Ectodermal cell (in vitro differentiated cells): ENCODE data around the gene DRAM2.
"Not testable (repeated sequence)": the region's sequence is repeated elsewhere in the genome, so short reads cannot be mapped to it uniquely, and the experiment has no call there.

Experiments used
- H3K27ac ChIP-seq: 2 replicates; pipeline ENCODE4 v1.7.0; 2013; ENCODE audit warnings: mild to moderate bottlenecking, low read depth, low read length; ENCODE audit not compliant: insufficient read depth, poor library complexity, severe bottlenecking
- H3K27me3 ChIP-seq: 2 replicates; pipeline ENCODE4 v1.7.0; 2013; ENCODE audit warnings: mild to moderate bottlenecking, low read length; ENCODE audit not compliant: insufficient read depth, control insufficient read depth, poor library complexity, severe bottlenecking
- H3K36me3 ChIP-seq: one replicate; pipeline ENCODE4 v1.7.0; 2013; ENCODE audit warnings: low read length; ENCODE audit not compliant: control insufficient read depth, insufficient read depth
- H3K4me1 ChIP-seq: one replicate; pipeline ENCODE4 v1.7.0; 2013; ENCODE audit warnings: low read length; ENCODE audit not compliant: control insufficient read depth, insufficient read depth
- H3K4me3 ChIP-seq: 2 replicates; pipeline ENCODE4 v1.7.0; 2013; ENCODE audit warnings: low read depth, low read length, control low read depth; ENCODE audit not compliant: insufficient read depth
- H3K9me3 ChIP-seq: 2 replicates; pipeline ENCODE4 v1.7.0; 2013; ENCODE audit warnings: mild to moderate bottlenecking, low read length, moderate library complexity; ENCODE audit not compliant: control insufficient read depth
- WGBS, 2 experiments: methylation state at CpG; one replicate each; pipeline ENCODE4 v1.1.7; 2013; ENCODE audit warnings: missing lambda C conversion rate in 2 of 2; 5-methylcytosine and 5-hydroxymethylcytosine counted together

The DRAM2 gene

GRCh38 chr1:111116496-111116895 is 23.4 kb downstream of the DRAM2 start:
- Histone ChIP-seq H3K4me1 (no peaks in the 10 kb centered on the region), H3K36me3 (peaks cover 22% of the 10 kb centered on the region), H3K27ac (no peak overlapping the region), H3K4me3 (no peak overlapping the region), H3K27me3 (no peaks in the 10 kb centered on the region), H3K9me3 (no peaks in the 10 kb centered on the region)
- WGBS, 2 experiments = 97 to 100% methylated on average over 2 of the region's 2 CpGs

GRCh38 chr1:111110197-111110899 is 29.5 kb downstream of the DRAM2 start:
- Histone ChIP-seq H3K27ac (no peak overlapping the region), H3K9me3 (no peaks in the 10 kb centered on the region), H3K36me3 (no peaks in the 10 kb centered on the region), H3K27me3 (no peaks in the 10 kb centered on the region), H3K4me3 (no peak overlapping the region), H3K4me1 (no peaks in the 10 kb centered on the region)
- WGBS, 2 experiments = 94 to 100% methylated on average over 1 of the region's 1 CpG

GRCh38 chr1:111104981-111105380 is 34.9 kb downstream of the DRAM2 start:
- no peaks in the 10 kb centered on the region for H3K27me3 ChIP-seq
- WGBS, 2 experiments = 84 to 95% methylated on average over 2 of the region's 2 CpGs
- H3K4me3 ChIP-seq = no peak overlapping the region

GRCh38 chr1:111101854-111102642 is 37.8 kb downstream of the DRAM2 start:
- Histone ChIP-seq H3K36me3 (peaks cover 3% of the 10 kb centered on the region), H3K4me3 (no peak overlapping the region), H3K9me3 (no peaks in the 10 kb centered on the region), H3K27ac (no peak overlapping the region), H3K27me3 (no peaks in the 10 kb centered on the region), H3K4me1 (no peaks in the 10 kb centered on the region)
- WGBS, 2 experiments = 91 to 92% methylated on average over 5 of the region's 5 CpGs

More at GRCh38 chr1:111104981-111105380, 34.9 kb downstream of the DRAM2 start:
- Histone ChIP-seq H3K27ac (no peak overlapping the region), H3K4me1 (no peaks in the 10 kb centered on the region), H3K9me3 (no peaks in the 10 kb centered on the region), H3K36me3 (peaks cover 3% of the 10 kb centered on the region)

GRCh38 chr1:111099289-111099688 is 40.6 kb downstream of the DRAM2 start:
- peaks cover 3% of the 10 kb centered on the region for H3K36me3 ChIP-seq
- no peaks in the 10 kb centered on the region for H3K27me3 ChIP-seq
- H3K9me3 ChIP-seq = no peaks in the 10 kb centered on the region
- 94 to 97% methylated on average over 1 of the region's 1 CpG for WGBS, 2 experiments
- H3K4me3 ChIP-seq = no peak overlapping the region
- H3K4me1 ChIP-seq = no peaks in the 10 kb centered on the region
- no peak overlapping the region for H3K27ac ChIP-seq

- Histone ChIP-seq H3K27me3 (no peaks in the 10 kb centered on the region), H3K4me3 (no peak overlapping the region), H3K4me1 (no peaks in the 10 kb centered on the region), H3K36me3 (peaks cover 3% of the 10 kb centered on the region), H3K27ac (no peak overlapping the region), H3K9me3 (no peaks in the 10 kb centered on the region)
- WGBS, 2 experiments = 81 to 84% methylated on average over 2 of the region's 2 CpGs
Observed at GRCh38 chr1:111097356-111098099, 42.4 kb downstream of the DRAM2 start.

- WGBS, 2 experiments = 76 to 86% methylated on average over 2 to 3 of the region's 3 CpGs
- not testable (repeated sequence) for H3K27ac ChIP-seq, H3K36me3 ChIP-seq, H3K4me1 ChIP-seq, H3K9me3 ChIP-seq, H3K27me3 ChIP-seq, H3K4me3 ChIP-seq
Observed at GRCh38 chr1:111095421-111095820, 44.5 kb downstream of the DRAM2 start.

- H3K4me3 ChIP-seq = no peak overlapping the region
- H3K27ac ChIP-seq = no peak overlapping the region
- no peaks in the 10 kb centered on the region for H3K36me3 ChIP-seq
- H3K27me3 ChIP-seq = no peaks in the 10 kb centered on the region
- H3K4me1 ChIP-seq = no peaks in the 10 kb centered on the region
- H3K9me3 ChIP-seq = peaks cover 2% of the 10 kb centered on the region
Observed at GRCh38 chr1:111089638-111090037, 50.3 kb downstream of the DRAM2 start.

- peaks cover 2% of the 10 kb centered on the region for H3K9me3 ChIP-seq
- no peaks in the 10 kb centered on the region for H3K36me3 ChIP-seq
- H3K27me3 ChIP-seq = no peaks in the 10 kb centered on the region
- H3K27ac ChIP-seq = no peak overlapping the region
- no peaks in the 10 kb centered on the region for H3K4me1 ChIP-seq
- H3K4me3 ChIP-seq = no peak overlapping the region
Observed at GRCh38 chr1:111085676-111086075, 54.2 kb downstream of the DRAM2 start.

GRCh38 chr1:111084999-111085398 is 54.9 kb downstream of the DRAM2 start:
- WGBS, 2 experiments = 77 to 83% methylated on average over 2 of the region's 2 CpGs
- no peak overlapping the region for H3K27ac ChIP-seq
- H3K4me1 ChIP-seq = no peaks in the 10 kb centered on the region
- H3K36me3 ChIP-seq = no peaks in the 10 kb centered on the region
- peaks cover 2% of the 10 kb centered on the region for H3K9me3 ChIP-seq
- H3K27me3 ChIP-seq = no peaks in the 10 kb centered on the region
- H3K4me3 ChIP-seq = no peak overlapping the region
